ENCODE results near the gene NEMF. TPM values are rescaled to one million over a fixed set of nuclear protein-coding genes. Genes with fewer than 3 reads are reported as not detected.
"Not testable (repeated sequence)": the region's sequence is repeated elsewhere in the genome, so short reads cannot be mapped to it uniquely, and the experiment has no call there.

The NEMF gene
- total RNA-seq, 2 donors from 2014 or later: 48.6 to 60.5 TPM

DNA sequence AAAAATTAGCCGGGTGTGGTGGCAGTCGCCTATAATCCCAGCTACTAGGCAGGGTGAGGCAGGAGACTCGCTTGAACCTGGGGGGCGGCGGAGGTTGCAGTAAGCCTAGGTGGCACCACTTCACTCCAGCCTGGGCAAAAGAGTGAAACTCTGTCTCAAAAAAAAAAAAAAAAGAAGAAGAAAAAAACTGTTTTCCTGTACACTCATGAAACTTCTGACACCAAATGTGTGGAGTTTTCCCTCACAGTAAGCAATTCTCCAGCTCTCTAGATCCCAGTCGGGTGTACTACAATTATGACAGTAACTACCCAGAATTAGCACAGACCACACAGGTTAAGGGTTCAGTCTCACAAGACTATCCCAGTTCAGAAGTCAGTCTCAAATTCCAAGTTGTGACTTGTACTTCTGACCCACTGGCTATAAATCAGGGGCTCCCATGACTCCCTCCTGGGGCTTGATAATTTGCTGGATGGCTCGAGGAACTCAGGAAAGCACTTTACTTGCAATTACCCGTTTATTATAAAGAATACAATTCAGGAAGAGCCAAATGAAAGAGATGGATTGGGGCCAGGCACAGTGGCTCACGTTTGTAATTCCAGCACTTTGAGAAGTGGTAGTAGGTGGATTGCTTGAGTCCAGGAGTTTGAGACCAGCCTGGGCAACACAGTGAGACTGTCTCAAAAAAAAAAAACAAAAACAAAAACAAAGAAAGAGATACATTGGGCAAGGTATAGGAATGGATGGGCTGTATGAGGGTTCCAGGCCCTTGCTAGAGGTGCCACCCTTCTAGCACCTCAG, 27.9 kb upstream of the NEMF start:
- intact Hi-C loops (cut with DNase I): loop anchor here (5.0 kb wide), 1 partner anchor 222 kb away; no protein-coding TSS in a partner anchor
- ATAC-seq: peak in 1 of 2 donors; percentile 37
- DNase-seq: no peak

DNA sequence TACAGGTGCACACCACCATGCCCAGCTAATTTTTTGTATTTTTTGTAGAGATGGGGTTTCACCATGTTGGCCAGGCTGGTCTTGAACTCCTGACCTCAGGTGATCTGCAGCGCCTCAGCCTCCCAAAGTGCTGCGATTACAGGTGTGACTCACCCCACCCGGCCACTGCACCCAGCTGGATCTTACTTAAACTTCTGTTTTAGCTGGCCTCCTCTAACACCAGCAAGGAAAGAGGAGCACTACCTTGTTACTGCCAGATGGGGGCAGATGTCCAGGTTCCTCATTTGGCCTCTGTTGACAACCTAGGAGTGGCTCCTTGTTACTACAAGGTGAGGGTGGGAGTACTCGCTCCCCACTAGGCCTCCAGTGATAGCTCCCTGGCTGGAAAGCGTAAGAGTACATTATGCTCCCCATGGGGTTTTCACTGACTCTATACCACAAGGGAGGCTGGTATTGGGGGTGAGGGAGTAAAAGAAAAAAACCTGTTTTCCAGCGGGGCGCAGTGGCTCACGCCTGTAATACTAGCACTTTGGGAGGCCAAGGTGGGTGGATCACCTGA, 27.1 kb upstream of the NEMF start:
- intact Hi-C loops (cut with DNase I): loop anchor here (5.0 kb wide), 1 partner anchor 223 kb away; no protein-coding TSS in a partner anchor
- DNase-seq: no peak
- ATAC-seq: peak; percentile 72 to 85

DNA sequence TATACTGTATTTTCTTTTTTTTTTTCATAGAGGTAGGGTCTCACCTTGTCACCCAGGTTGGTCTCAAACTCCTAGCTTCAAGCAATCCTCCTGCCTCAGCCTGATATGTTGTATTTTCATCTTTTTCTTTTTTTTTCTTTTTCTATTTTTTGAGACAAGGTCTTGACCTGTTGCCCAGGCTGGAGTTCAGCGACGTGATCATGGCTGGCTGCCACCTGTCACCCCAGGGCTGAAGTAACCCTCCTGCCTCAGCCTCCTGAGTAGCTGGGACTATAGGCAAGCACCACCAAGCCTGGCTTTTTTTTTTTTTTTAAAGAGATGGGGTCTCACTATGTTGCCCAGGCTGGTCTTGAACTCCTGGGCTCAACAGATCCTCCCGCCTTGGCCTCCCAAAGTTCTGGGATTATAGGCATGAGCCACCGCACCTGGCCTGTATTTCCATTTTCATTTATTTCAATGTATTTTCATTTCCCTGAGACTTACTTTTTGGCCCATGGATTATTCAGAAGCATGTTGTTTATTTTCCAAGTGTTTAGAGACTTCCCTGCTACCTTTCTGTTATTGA, 24.1 kb upstream of the NEMF start:
- intact Hi-C loops (cut with DNase I): no loop called here
- ATAC-seq: no peak
- no peak for DNase-seq

DNA sequence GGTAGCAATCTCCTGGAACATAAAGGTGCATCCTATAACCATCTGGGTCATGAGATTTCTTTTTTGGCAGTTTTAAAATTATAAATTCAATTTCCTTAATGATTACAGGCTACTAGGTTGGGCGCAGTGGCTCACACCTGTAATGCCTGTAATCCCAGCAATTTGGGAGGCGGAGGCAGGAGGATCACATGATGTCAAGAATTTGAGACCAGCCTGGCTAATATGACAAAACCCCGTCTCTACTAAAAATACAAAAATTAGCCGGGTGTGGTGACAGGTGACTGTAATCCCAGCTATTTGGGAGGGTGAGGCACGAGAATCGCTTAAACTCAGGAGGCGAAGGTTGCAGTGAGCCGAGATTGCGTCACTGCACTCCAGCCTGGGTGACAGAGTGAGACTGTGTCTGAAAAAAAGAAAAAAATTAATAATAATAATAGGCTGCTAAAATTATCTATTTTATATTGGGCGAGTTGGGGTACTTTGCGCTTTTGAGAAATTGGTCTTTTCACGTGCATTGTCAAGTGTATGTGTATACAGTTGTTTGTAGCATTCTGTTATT, 23.1 kb upstream of the NEMF start:
- DNase-seq: no peak
- ATAC-seq: no peak
- intact Hi-C loops (cut with DNase I): no loop called here

GRCh38 chr14:49873548-49873947, 21.0 kb upstream of the NEMF start:
- ATAC-seq; DNase-seq; intact Hi-C loops (cut with DNase I): not testable (repeated sequence)

GRCh38 chr14:49870908-49871307, 18.3 kb upstream of the NEMF start:
- DNase-seq (no peak), ATAC-seq (no peak)
- intact Hi-C loops (cut with DNase I): no loop called here

DNA sequence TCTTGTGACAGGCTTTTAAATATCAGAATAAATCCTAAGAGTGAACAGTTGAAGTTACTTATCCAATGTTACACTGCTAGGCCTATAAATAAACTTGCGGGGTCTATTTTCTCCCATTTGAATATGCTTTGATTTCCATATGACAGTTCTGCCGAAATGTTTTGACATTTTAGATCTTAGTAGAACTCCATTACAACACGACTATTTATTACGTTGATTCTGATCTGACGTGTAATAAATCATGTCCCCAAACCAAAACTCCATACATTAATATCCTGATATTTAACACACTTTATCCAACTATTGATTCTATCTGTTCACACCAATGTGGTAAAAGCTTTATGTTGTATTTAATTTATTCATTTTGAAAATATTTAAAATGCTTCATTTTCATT, 16.1 kb upstream of the NEMF start:
- no peak for ATAC-seq
- DNase-seq: no peak
- intact Hi-C loops (cut with DNase I): loop anchor here (5.0 kb wide), 2 partner anchors 234 to 239 kb away; no protein-coding TSS in a partner anchor

DNA sequence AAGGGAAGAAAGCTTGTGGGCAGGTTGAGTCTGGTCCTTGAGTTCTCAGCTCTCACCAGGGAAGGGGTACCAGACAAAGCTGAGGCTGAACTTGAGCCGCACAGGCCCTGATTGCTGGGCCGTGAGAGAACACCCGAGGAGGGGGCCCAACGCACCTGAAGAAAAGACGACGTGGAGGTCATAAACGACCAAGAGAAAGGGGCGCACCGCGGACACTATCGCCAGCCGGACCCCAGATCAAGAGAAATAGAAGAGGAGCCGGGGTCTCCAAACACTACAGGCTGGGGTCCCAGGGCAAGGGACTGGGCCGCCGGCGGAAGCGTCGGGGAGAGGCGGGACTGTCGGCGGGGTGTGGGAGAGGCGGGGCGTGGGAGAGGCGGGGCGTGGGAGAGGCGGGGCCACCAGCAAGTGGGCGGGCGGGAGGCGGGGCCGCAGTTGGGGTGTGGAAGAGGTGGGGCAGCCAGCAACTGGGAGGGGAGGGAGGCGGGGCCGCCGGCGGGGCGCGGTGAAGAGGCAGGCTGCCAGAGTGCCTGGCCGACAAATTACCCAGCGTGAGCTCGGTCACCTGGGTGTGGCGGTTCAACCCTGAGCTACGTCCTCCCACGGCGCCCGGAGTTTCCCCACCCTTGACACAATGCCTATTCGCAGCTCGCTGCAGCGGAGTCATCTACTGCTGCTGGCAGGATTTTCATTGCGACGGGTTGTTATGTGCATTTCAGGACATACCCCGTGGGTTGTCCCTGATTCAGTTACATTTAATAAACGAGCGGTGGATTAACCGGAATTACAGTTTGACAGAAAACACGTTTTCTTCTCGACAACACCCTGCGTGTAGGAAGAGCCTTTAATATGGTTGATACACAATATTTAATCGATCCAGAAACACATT, 15.5 kb upstream of the NEMF start:
- ATAC-seq: peak; percentile 97 to 98
- DNase-seq: peak; percentile 97
- intact Hi-C loops (cut with DNase I): loop anchor here (5.0 kb wide), 2 partner anchors 234 to 239 kb away; no protein-coding TSS in a partner anchor

- intact Hi-C loops (cut with DNase I): loop anchor here (5.0 kb wide), 2 partner anchors 237 to 242 kb away; no protein-coding TSS in a partner anchor
- ATAC-seq (no peak), DNase-seq (peak; percentile 79)
Observed at GRCh38 chr14:49865431-49865859, 12.9 kb upstream of the NEMF start.

GRCh38 chr14:49863487-49864281, 11.1 kb upstream of the NEMF start:
- intact Hi-C loops (cut with DNase I): loop anchor here in 1 of 2 donors (5.0 kb wide), 1 partner anchor 254 kb away; the partner anchor contains the start of gene VCPKMT

DNA sequence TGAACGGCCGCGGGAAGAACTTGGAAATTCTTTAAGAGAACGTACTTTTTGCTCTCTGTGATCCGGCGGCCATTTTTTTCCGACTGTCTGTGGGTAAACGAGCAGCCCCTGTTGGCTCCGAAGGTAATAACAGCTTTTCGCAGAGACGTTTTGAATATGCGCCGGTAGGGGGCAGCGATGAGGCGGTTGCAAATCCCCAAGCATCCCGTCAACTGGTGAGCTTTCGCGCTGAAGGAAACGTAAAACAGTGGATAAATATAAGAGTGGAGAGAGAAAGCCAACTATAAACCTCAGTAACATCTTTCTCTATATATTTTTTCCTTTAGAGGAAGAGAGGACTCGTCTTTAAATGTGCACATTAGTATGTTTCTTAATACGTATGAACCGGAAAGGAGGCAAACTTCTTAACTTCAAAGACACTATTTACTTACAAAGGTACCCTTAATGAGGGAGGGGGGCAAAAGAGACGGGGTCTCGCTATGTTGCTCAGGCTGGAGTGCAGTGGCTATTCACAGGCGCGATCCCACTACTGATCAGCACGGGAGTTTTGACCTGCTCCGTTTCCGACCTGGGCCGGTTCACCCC, 9.6 kb upstream of the NEMF start:
- ATAC-seq (peak; percentile 58 to 60), DNase-seq (peak; percentile 88)
- intact Hi-C loops (cut with DNase I): loop anchor here in 1 of 2 donors (5.0 kb wide), 1 partner anchor 255 kb away; the partner anchor contains the start of gene VCPKMT

More at GRCh38 chr14:49863487-49864281, 11.1 kb upstream of the NEMF start:
- no peak for ATAC-seq
- DNase-seq: no peak

DNA sequence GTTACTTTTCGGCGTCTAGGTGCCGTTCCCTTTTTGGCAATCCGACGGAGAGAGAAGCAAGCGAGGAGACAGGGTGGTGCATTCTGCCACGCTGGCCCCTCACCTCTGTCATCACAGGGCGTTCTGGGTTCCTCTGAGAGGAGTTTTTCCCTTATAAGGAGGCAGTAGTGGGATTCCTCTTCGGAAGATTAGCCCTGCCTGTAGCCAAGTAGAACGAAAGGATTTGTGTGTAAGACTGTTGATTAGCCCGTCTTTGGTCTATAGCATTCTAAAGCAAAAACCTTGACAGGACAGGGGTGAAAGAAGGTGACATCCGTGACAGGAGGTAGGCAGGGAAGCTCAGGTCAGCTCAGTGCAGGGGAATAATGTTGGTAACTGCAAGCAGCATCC, 9.1 kb upstream of the NEMF start:
- peak; percentile 72 for DNase-seq
- intact Hi-C loops (cut with DNase I): loop anchor here in 1 of 2 donors (5.0 kb wide), 1 partner anchor 256 kb away; the partner anchor contains the start of gene VCPKMT
- ATAC-seq: peak; percentile 45 to 50

GRCh38 chr14:49860988-49861698, 8.6 kb upstream of the NEMF start:
- intact Hi-C loops (cut with DNase I): loop anchor here in 1 of 2 donors (5.0 kb wide), 1 partner anchor 256 kb away; the partner anchor contains the start of gene VCPKMT
- ATAC-seq (no peak), DNase-seq (no peak)

DNA sequence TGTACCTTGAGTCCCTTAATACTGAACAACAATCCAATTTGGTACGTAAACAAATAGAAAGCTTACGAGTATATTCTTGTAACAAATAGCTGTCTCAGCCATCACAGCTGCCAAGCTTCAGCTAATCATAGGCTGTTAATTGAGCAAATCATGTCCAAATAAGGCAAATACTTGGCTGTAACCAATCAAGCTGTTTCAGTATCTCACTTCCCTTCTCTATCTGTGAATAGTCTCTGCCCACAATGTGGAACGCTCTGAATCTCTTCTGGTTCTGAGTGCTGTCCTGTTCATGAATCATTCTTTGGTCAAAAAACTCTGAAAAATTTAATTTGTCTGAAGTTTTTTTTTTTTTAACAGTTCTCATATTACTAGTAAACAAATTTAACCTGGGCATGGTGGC, 5.8 kb upstream of the NEMF start:
- ATAC-seq (no peak), DNase-seq (no peak)
- intact Hi-C loops (cut with DNase I): no loop called here

- ATAC-seq: no peak
- intact Hi-C loops (cut with DNase I): no loop called here
- DNase-seq: no peak
Observed at GRCh38 chr14:49857427-49858003, 4.9 kb upstream of the NEMF start.

Measured in left cardiac atrium (tissue), 4 donors.